HUDEP-2 (cell line): ENCODE data around the gene CLPSL1.

Source experiments
- DNase-seq, 76 experiments: peaks; one replicate each; lab custom pipeline; 2025; ENCODE audit not compliant: unreplicated experiment in 76 of 76; lab: John Stamatoyannopoulos, UW

The CLPSL1 gene

GRCh38 chr6:35794536-35795452 lies 14.0 kb downstream of the CLPSL1 start:
- no peak for DNase-seq

DNA sequence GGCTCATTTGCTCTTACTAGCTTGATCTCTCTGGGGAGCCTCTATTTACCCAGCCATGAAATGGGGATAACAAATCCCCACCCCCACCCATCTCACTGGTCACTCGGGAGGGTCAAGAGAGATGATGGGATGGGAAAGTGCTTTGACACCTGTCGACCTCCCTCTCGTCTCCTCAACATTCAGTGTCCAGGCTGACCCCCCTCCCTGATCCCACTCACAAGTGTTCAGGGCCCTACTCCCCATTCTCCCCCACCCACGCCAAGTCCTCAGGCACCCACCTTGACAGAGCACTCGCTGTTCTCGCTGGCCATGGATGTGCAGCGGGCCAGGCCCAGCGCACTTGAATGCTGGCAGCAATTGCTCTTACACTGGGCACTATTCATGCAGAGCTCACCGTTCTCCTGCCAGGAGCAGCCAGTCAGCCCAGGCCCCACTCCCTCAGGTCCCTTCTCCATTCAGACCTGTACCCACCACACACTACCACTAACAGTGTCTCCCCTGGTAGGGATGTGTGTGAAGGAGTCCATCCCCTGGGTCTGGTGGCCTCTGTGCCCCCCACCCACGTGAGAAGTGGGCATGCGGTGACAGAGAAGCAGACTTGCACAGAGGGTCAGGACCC lies 14.7 kb downstream of the CLPSL1 start:
- DNase-seq = no peak

GRCh38 chr6:35796236-35796635 lies 15.4 kb downstream of the CLPSL1 start:
- DNase-seq = no peak

- no peak for DNase-seq
These were observed 17.2 kb downstream of the CLPSL1 start for GRCh38 chr6:35797837-35798526.

DNA sequence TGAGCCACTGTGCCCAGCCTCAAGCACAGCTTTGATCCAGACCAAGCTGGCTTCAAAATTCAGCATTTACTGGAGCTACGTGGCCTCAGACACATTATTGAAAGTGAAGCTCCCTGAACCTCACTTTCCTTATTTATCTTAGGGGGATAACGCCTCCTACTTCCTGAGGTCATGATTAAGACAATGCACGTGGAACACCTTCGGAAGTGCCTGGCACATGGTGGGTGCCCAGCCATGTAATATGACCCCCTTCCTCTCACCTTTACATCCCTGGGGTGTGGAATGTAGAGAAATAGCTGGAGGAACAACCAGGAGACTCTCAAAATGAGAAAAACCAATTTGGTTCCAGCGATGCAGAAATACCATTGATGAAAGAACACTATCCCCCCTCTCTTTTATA lies 17.9 kb downstream of the CLPSL1 start:
- DNase-seq = no peak

DNA sequence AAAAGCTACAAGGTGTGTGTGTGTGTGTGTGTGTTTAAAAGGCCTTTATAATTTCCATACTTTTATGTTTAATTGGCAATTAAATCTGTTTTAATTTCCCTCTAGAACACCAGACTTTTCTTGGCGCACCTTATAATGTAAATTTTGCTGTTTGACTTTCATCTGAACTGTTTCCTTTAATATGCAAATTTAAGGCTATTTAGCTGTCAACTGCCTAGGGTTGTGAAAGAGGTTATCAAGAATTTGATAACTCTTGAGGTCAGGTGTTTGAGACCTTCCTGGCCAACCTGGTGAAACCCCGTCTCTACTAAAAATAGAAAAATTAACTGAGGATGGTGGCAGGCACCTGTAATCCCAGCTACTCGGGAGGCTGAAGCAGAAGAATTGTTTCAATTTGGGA lies 20.3 kb downstream of the CLPSL1 start:
- no peak for DNase-seq

DNA sequence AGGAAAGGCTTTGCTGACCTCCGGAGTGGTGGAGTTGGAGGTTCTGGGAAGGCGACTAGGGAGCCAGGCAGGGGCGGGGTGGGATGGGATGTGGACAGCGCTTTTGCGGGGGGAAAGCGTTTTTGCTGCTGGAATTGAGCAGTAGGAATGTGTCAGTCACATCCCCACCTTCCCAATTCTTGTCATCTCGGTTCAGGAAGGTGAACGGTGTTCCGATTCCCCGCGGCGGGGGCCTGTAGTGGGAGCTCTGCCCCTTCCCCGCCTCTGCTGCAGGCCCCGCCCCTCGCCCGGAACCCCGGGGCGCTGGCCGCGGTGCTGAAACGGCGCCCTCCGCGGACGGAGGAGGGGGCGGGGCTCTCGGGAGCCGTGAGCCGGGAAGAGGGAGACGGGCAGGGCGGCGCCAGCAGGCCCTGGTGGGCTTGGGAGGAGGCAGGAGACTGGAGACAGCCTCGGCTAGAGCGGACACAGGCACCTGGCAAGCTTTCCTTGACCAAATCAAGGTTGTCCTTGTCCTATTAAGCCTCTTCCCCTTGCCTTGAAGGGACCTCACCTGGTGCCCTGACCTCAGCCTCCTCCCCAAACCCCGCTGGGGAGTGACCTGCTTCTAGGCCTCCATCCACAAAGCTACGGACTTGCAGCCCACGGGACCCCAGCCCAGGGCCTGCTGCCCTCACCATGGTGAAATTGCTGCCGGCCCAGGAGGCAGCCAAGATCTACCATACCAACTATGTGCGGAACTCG lies 24.3 kb downstream of the CLPSL1 start, which contains the start of gene LHFPL5:
TSS of gene LHFPL5 (plus strand) at position 357 of the 741 bp plus-strand sequence. CDS start at position 676, 319 bp downstream.
- DNase-seq = peak in 37 of 76 experiments; percentile 7 to 65 (median 35)

DNA sequence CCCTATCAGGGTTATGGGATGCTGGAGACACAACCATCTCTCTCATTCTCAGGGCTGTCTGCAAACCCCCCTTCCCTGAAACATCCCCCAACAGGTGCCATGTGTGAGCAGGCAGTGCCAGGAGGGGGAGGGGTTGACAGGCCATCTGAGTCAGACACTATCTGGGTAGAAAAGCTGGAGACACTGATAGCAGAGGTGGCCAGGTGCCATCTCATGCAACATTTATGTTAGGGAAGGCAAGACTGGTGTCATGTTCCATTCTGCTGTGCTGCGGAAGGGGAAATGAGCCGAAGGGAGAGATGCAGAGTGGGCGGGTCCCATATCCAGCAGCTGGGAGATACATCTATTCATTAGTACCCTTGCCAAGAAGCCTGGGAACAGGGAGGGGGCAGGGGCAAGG lies 27.9 kb downstream of the CLPSL1 start:
- DNase-seq = peak in 40 of 76 experiments; percentile 12 to 66 (median 34)

DNA sequence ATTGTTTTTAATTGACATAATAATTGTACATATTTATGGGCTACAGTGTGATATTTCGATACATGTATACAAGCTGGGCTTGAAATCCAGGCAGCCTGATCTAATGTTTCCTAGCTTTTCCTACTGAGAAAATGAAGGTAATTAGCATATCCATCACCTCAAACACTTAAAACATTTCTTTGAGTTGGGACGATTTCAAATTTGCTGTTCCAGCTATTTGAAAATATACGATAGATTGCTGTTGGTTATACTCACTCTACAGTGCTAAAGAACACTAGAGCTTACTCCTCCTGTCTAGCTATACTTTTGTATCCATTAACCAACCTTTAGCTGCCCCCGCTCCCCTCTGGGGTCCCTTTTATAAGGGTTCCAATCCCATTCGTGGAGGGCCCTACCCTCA lies 29.0 kb downstream of the CLPSL1 start:
- DNase-seq = no peak

- DNase-seq = no peak
These were observed 30.3 kb downstream of the CLPSL1 start for GRCh38 chr6:35810971-35811698.

GRCh38 chr6:35811699-35811995 lies 30.8 kb downstream of the CLPSL1 start:
- no peak for DNase-seq

DNA sequence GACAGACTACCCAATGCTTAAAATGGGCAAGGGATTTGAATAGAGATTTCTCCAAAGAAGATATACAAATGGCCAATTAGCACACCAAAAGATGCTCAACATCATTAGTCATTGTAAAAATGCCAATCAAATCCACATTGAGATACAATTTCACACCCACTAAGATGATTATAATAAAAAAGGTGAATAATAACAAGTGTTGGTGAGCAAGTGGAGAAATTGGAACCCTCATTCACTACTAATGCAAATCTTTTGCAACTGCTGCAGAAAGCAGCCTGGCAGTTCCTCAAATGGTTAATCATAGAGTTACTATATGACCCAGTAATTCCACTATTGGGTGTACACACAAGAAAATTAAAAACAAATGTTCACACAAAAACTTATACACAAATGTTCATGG lies 36.7 kb downstream of the CLPSL1 start:
- no peak for DNase-seq

DNA sequence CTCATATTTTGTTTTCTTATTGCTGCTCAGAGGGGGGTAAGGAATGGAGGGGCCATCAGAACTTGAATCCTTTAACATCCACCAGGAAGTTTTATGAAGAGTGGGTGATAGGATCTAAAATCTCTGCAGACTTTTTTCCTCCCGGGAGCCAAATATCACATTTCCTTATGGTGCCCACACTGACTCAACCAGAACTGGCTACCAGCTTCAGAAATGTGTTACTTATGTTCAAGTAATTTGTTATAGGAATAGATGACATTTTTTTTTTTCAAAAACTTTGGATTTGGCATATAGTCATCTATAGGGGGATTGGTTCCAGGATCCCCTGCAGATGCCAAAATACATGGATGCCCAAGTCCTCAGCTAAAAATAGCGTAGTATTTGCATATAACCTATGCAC lies 42.8 kb downstream of the CLPSL1 start:
- DNase-seq = no peak

- no peak for DNase-seq
These were observed 43.9 kb downstream of the CLPSL1 start for GRCh38 chr6:35824552-35825192.

GRCh38 chr6:35829306-35829705 lies 48.5 kb downstream of the CLPSL1 start:
- DNase-seq = no peak

DNA sequence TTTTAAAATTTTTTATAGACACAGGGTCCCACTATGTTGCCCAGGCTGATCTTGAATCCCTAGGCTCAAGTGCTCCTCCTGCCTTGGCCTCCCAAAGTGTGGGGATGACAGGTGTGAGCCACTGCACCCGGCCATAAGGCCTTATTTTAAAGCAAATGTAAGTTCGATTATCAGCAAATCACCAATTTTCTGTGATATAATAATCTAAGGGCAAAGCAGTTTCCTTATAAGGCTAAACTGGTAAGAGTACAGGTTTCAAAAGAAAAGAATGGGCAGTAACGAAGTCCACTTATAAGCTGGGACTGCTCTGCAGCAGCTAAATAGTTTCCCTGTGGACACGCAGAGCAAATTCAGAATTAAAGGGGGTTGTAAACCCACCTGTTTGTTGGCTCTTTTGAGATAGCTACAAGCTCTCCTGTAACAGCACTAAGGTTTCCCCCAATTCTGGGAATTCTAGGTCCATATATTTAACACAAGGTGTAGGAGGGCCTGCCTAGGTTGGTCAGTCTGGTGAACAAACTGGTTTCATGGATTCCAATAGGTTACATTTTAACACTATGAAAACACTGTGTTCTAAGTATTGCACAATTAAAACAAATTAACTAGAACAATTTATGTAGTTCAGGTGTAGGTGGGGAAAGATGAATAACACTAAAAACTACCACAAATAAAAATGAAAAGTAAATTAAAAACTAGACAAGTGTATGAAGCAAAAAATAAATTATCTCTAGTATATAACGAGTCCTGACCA lies 50.6 kb downstream of the CLPSL1 start:
- no peak for DNase-seq

- no peak for DNase-seq
These were observed 52.7 kb downstream of the CLPSL1 start for GRCh38 chr6:35833536-35833935.
